Left forelimb (tissue), 1 donor: ENCODE measurements around the gene CAMK2B.
A peak's percentile ranks its signal among the peaks of the same experiment; 100 is the strongest.

Experiments used
- DNase-seq: peaks from one replicate; pipeline ENCODE4 v3.0.0-alpha.2; 2018; ENCODE audit warnings: low spot score

CAMK2B gene

GRCh38 chr7:44274623-44274975 is 50.8 kb downstream of the CAMK2B start:
- DNase-seq, result no peak

GRCh38 chr7:44273681-44274622 is 51.4 kb downstream of the CAMK2B start:
- no peak for DNase-seq

DNA sequence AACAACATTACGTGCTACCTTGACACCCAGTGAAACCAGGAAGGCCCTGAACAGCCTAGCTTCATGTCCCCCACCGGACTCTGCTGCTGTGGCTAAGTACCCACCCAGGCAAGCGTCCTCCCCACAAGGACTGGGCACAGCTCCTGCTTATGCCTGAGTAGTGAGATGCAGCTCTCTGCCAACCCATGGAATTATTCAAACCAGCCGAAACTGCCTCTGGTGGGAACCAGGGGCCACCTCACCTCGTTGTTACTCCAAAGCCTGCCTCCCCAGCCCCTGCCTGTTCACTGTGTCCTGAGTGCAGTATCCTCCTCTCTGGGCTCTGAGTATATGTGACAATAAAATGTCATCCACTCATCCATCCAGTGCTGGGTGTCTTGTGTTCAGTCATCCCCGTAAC is 52.4 kb downstream of the CAMK2B start:
- no peak for DNase-seq

DNA sequence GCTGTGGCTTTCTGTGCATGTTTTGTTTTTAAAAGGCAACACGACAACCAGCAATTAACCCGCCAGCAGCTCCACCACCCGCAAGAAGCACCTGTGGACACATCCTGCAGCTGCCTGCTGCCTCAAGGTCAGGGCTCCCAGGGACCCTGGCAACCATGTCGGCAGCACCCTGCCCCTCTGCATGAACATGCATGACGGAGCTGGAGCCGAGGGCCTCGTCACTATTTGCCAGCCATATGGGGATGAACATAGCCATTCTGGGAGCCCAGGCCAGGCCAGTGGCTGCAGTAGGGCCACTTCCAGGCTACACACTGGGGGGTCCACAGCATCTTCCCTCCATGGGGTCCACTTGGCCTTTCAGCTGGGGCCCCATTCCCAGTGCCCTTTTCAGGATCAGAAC is 52.9 kb downstream of the CAMK2B start:
- no peak for DNase-seq

GRCh38 chr7:44269943-44270493 is 55.4 kb downstream of the CAMK2B start:
- DNase-seq, result no peak

DNA sequence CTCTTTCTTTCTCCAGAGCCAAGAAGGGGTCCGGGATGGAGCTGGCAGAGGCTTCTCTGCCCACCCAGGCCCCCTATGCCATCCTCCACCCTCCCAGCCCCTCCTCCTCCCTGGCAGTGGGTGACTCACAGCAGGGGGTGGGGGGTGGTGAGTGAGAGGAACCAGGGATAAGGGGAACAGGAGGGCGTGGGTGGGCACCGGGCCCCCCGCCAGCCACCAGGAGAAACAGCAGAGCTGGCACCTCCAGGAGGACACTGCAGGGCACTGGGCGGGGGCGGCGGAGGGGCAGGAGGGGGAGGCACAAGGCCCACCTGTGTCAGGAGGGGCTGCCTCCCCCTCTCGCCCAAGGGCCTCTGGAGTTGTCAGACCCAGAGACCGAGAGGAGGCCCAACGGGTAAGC is 56.0 kb downstream of the CAMK2B start:
- no peak for DNase-seq

GRCh38 chr7:44268671-44269070 is 56.7 kb downstream of the CAMK2B start:
- DNase-seq, result no peak

GRCh38 chr7:44267719-44268421 is 57.5 kb downstream of the CAMK2B start:
- DNase-seq, result no peak

DNA sequence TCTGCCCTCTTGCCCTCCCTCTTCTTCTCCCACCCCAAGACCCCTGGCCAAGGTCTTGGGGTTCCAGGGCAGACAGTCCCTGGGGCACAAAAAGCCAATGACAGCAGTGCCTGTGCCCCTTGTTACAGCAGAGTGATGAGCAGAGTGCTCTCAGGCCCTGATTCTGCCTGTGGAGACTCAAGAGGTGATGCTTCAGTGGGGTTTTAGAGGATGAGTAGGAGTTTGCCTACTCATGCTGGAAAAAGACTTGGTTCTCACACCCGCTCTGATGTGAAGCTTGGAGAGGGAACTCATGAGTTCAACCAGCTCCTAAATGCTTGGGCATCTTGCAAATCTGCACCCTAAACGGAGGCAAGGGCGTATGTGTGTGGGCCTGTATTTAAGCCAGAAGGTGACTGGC is 58.2 kb downstream of the CAMK2B start:
- DNase-seq, result no peak

GRCh38 chr7:44266526-44266925 is 58.9 kb downstream of the CAMK2B start:
- DNase-seq, result no peak

- DNase-seq, result no peak
Measured at GRCh38 chr7:44265728-44266127, 59.7 kb downstream of the CAMK2B start.

- DNase-seq, result no peak
Measured at GRCh38 chr7:44264221-44264931, 61.0 kb downstream of the CAMK2B start.

DNA sequence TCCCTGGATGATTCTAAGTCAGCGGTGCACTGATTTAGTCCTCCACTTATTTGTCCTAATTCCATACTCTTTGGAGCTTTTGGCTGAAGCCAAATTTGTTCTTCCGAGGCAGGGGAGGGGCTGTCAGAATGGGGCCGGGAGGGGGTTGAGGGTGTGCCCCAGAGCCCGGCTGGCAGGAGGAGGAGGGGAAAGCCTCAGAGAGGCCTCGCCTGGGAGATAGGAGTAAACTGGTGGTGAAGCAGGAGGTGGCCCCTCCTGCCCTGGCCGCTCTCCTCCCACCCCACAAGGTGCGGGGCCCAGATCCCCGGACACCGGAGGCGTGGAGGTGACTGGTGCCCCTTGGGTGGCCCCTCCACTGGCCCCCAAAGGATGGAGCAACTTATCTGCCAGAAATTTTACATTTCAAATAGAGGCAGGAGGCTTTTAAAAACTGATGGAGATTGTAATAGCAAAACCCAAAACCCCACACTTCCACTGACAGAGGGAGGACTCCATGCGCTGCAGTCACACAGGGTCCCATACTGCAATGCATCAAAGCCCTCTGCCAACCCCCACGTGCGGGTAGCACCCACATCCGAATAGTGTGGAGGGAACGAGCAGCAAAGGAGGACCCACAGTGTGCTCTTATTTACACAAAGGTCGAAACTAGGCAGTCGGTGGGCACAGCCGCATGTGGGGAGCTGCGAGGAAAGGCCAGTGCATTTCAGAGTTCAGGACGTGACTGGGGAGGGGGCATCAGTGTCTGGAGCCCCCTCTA is 61.9 kb downstream of the CAMK2B start:
- DNase-seq, result no peak

- DNase-seq, result no peak
Measured at GRCh38 chr7:44262031-44262430, 63.4 kb downstream of the CAMK2B start.

- DNase-seq, result no peak
Measured at GRCh38 chr7:44261240-44261639, 64.2 kb downstream of the CAMK2B start.

- no peak for DNase-seq
Measured at GRCh38 chr7:44259547-44260457, 65.6 kb downstream of the CAMK2B start.

DNA sequence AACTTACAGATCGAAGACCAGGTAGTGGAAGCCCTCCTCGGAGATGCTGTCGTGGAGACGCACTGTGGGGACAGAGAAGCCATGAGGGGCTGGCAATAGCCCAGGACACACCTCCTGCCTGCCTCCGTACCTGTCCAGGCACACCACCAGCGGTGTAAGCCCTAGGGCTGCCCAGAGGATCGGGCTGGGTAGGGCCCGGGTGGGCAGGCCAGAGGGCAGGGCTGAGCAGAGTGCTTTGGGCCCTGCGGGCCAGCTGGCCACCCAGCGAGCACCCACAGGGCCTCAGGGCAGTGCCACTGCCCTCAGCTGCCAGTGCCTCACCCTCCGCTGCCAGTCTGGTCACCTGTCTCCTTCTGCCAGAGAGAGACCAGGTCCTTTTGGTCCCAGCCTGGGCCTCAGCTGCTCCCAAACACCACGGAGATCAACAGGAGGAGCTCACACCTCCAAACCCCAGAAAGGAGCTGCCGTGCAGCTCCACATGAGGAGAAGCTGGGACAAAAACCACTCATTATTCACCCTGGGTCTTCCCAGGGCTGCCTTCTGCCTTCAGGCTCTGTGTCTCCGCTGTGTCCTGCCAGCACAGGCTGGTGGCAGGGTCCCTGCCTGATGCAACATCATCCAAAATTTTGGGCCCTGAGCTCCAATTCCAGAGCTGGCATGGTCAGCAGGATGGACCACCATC is 66.4 kb downstream of the CAMK2B start:
- DNase-seq, result no peak

- no peak for DNase-seq
Measured at GRCh38 chr7:44258423-44258760, 67.0 kb downstream of the CAMK2B start.

DNA sequence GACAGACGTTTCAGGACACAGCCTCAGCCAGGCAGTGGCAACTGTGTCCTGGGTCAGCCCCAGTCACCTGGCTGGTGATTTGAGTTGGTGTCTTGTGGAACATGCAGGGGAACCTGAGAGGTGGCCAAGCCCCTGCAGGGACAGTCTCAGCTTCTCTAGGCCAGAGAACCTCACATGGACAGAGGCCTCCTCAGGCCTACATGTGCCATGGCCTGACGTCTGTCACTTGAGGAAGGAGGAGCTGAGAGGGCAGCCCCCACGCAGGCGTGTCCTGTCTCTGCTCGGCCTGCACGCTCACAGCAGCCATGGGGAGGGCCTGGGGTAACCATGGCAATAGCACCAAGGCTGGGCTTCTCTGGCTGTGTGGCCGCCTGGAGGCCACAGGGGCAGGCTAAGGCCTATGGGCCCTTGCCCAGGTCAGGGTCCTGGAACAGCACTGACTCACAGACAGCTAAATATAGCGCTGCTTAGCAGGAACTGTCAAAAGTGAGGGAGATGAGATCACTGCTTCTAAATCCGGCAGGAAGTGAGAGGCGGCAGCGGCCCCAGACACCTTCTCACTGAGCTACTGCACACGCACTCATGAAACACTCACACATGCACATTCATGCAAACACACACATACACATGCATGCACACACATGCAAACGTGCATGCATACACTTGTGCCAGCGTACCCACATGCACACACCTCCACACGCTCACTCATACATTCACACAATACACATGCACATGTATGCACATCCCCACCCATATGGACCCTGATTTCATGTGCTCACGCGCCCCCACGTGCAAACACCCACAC is 67.6 kb downstream of the CAMK2B start:
- peak; percentile 75 for DNase-seq
